Measurements from ENCODE around the gene RAB35.

DNA sequence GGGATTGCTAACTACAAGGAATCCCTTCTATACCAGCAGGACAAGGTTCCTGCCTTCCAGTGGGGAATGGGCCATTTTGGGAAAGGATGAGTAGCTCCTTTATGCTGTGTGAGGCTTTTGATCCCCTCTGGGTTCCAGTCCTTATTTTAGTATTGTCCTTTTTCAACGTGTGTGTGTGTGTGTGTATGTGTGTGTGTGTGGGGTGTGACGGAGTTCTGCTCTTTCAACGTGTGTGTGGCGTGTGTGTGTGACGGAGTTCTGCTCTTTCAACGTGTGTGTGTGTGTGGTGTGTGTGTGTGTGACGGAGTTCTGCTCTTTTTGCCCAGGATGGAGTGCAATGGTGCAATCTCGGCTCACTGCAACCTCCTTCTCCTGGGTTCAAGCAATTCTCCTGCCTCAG, 27.4 kb downstream of the RAB35 start:
- TF ChIP-seq, protein P1, sequence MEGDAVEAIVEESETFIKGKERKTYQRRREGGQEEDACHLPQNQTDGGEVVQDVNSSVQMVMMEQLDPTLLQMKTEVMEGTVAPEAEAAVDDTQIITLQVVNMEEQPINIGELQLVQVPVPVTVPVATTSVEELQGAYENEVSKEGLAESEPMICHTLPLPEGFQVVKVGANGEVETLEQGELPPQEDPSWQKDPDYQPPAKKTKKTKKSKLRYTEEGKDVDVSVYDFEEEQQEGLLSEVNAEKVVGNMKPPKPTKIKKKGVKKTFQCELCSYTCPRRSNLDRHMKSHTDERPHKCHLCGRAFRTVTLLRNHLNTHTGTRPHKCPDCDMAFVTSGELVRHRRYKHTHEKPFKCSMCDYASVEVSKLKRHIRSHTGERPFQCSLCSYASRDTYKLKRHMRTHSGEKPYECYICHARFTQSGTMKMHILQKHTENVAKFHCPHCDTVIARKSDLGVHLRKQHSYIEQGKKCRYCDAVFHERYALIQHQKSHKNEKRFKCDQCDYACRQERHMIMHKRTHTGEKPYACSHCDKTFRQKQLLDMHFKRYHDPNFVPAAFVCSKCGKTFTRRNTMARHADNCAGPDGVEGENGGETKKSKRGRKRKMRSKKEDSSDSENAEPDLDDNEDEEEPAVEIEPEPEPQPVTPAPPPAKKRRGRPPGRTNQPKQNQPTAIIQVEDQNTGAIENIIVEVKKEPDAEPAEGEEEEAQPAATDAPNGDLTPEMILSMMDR (conservative IDR thresholded peaks at IDR 0.05): no peak
- TF ChIP-seq ZFX (IDR thresholded peaks at IDR 0.05): no peak

Data from C4-2B (cell line).